Measurements from ENCODE around the gene RHOC. TPM values are rescaled to one million over a fixed set of nuclear protein-coding genes. Genes with fewer than 3 reads are reported as not detected.
"Not testable (repeated sequence)": the region's sequence is repeated elsewhere in the genome, so short reads cannot be mapped to it uniquely, and the experiment has no call there.

Gene RHOC
- total RNA-seq, 4 donors from 2014 or later: 222 to 374 (median 324) TPM

DNA sequence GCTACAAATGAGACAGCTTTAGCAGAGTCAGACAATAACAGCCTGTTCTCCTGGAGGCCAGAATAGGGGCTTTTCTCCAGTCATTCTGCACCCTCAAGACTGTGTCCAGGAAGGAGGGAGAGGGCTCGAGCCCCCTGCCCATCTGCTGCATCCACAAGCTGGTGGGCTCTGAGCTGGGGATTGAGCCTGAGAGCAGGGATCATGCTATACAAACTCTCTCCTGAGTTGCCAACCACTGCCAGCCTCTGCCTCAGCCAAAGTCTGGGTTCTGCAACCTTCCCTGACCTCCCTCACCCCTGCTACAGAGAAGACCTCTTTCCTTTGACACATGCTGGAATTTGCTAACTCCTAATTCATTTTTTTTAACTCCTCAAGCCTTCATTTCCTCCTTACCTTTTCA is 23.0 kb upstream of the RHOC start:
- H3K4me3 ChIP-seq: no peak overlapping the region
- DNase-seq (ENCODE audit: extremely low spot score): no peak
- H3K36me3 ChIP-seq: no peaks in the 10 kb centered on the region
- 82% methylated on average over 1 of the region's 1 CpG for WGBS
- no peaks in the 10 kb centered on the region for H3K9me3 ChIP-seq
- intact Hi-C loops (cut with DNase I): no loop called here
- H3K4me1 ChIP-seq: no peaks in the 10 kb centered on the region
- TF ChIP-seq POLR2A (IDR thresholded peaks at IDR 0.05; ENCODE audit: low read depth): no peak
- TF ChIP-seq EP300 (IDR thresholded peaks at IDR 0.05): no peak
- TF ChIP-seq, protein P1, sequence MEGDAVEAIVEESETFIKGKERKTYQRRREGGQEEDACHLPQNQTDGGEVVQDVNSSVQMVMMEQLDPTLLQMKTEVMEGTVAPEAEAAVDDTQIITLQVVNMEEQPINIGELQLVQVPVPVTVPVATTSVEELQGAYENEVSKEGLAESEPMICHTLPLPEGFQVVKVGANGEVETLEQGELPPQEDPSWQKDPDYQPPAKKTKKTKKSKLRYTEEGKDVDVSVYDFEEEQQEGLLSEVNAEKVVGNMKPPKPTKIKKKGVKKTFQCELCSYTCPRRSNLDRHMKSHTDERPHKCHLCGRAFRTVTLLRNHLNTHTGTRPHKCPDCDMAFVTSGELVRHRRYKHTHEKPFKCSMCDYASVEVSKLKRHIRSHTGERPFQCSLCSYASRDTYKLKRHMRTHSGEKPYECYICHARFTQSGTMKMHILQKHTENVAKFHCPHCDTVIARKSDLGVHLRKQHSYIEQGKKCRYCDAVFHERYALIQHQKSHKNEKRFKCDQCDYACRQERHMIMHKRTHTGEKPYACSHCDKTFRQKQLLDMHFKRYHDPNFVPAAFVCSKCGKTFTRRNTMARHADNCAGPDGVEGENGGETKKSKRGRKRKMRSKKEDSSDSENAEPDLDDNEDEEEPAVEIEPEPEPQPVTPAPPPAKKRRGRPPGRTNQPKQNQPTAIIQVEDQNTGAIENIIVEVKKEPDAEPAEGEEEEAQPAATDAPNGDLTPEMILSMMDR (IDR thresholded peaks at IDR 0.05): no peak
- no peak for TF ChIP-seq POLR2AphosphoS5 (IDR thresholded peaks at IDR 0.05)
- no peak overlapping the region for H3K27ac ChIP-seq (replicated peaks in 1 of 4)
- no peaks in the 10 kb centered on the region for H3K27me3 ChIP-seq

- DNase-seq (ENCODE audit: extremely low spot score); intact Hi-C loops (cut with DNase I); H3K9me3 ChIP-seq: not testable (repeated sequence)
Measured at GRCh38 chr1:112729011-112729410, 22.1 kb upstream of the RHOC start.

DNA sequence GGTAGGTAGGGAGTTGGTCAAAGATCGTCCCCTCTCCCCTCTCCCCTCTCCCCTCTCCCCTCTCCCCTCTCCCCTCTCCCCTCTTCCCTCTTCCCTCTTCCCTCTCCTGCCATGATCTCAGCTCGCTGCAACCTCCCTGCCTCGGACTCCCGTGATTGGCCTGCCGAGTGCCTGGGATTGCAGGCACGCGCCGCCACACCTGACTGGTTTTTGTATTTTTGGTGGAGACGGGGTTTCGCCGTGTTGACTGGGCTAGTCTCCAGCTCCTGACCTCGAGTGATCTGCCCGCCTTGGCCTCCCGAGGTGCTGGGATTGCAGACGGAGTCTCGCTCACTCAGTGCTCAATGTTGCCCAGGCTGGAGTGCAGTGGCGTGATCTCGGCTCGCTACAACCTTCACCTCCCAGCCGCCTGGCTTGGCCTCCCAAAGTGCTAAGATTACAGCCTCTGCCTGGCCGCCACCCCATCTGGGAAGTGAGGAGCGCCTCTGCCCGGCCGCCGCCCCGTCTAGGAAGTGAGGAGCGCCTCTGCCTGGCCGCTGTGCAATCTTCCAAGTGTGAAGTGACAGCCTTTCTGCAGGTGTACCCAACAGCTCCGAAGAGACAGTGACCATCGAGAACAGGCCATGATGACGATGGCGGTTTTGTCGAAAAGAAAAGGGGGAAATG is 21.5 kb upstream of the RHOC start:
- H3K36me3 ChIP-seq; H3K4me1 ChIP-seq; H3K9me3 ChIP-seq; H3K27me3 ChIP-seq; H3K27ac ChIP-seq (replicated peaks in 1 of 4); intact Hi-C loops (cut with DNase I); H3K4me3 ChIP-seq; DNase-seq (ENCODE audit: extremely low spot score): not testable (repeated sequence)
- 93% methylated on average over 29 of the region's 33 CpGs for WGBS

More at GRCh38 chr1:112729011-112729410, 22.1 kb upstream of the RHOC start:
- H3K4me1 ChIP-seq; H3K4me3 ChIP-seq; H3K27me3 ChIP-seq; H3K27ac ChIP-seq (replicated peaks in 1 of 4); H3K36me3 ChIP-seq: not testable (repeated sequence)
- 76% methylated on average over 3 of the region's 3 CpGs for WGBS

- Histone ChIP-seq H3K27ac (replicated peaks in 1 of 4) (no peak overlapping the region), H3K27me3 (peaks cover 0 to 8% (median 0%) of the 10 kb centered on the region in 4 donors), H3K9me3 (no peaks in the 10 kb centered on the region), H3K4me1 (peaks cover 3 to 5% (median 3%) of the 10 kb centered on the region in 4 donors), H3K4me3 (no peak overlapping the region), H3K36me3 (no peaks in the 10 kb centered on the region)
- TF ChIP-seq EP300 (IDR thresholded peaks at IDR 0.05): no peak
- TF ChIP-seq, protein P1 (IDR thresholded peaks at IDR 0.05): no peak
- no peak for TF ChIP-seq POLR2A (IDR thresholded peaks at IDR 0.05; ENCODE audit: low read depth)
- no peak for TF ChIP-seq POLR2AphosphoS5 (IDR thresholded peaks at IDR 0.05)
- intact Hi-C loops (cut with DNase I): no loop called here
- 51% methylated on average over 2 of the region's 2 CpGs for WGBS
- no peak for DNase-seq (ENCODE audit: extremely low spot score)
Measured at GRCh38 chr1:112727716-112728115, 20.8 kb upstream of the RHOC start.

- DNase-seq (ENCODE audit: extremely low spot score); intact Hi-C loops (cut with DNase I); H3K9me3 ChIP-seq; H3K27ac ChIP-seq (replicated peaks in 1 of 4); H3K4me3 ChIP-seq; H3K36me3 ChIP-seq: not testable (repeated sequence)
- WGBS: 93% methylated on average over 4 of the region's 4 CpGs
- H3K27me3 ChIP-seq: peaks cover 0 to 26% (median 0%) of the 10 kb centered on the region in 4 donors
- peaks cover 3 to 12% (median 10%) of the 10 kb centered on the region in 4 donors for H3K4me1 ChIP-seq
Measured at GRCh38 chr1:112724240-112724639, 17.3 kb upstream of the RHOC start.

GRCh38 chr1:112723511-112723839 is 16.5 kb upstream of the RHOC start:
- H3K4me1 ChIP-seq: peaks cover 5 to 20% (median 17%) of the 10 kb centered on the region in 4 donors
- intact Hi-C loops (cut with DNase I): no loop called here
- no peak for DNase-seq (ENCODE audit: extremely low spot score)
- H3K4me3 ChIP-seq: no peak overlapping the region
- no peak overlapping the region for H3K27ac ChIP-seq (replicated peaks in 1 of 4)
- H3K27me3 ChIP-seq: peaks cover 0 to 32% (median 0%) of the 10 kb centered on the region in 4 donors
- H3K36me3 ChIP-seq: no peaks in the 10 kb centered on the region
- no peaks in the 10 kb centered on the region for H3K9me3 ChIP-seq
- TF ChIP-seq EP300 (IDR thresholded peaks at IDR 0.05) (no peak), POLR2AphosphoS5 (IDR thresholded peaks at IDR 0.05) (no peak), POLR2A (IDR thresholded peaks at IDR 0.05; ENCODE audit: low read depth) (no peak)
- TF ChIP-seq, protein P1 (IDR thresholded peaks at IDR 0.05): no peak
- WGBS: 81% methylated on average over 8 of the region's 8 CpGs
